Type B pancreatic cell (in vitro differentiated cells): ENCODE data around the gene ADAP1. TPM values are rescaled to one million over a fixed set of nuclear protein-coding genes. Genes with fewer than 3 reads are reported as not detected.
"Not testable (repeated sequence)": the region's sequence is repeated elsewhere in the genome, so short reads cannot be mapped to it uniquely, and the experiment has no call there.

Experiments used
- DNase-seq: peaks from one replicate; pipeline ENCODE4 v3.0.0; 2021; ENCODE audit warnings: mixed read lengths; ENCODE audit not compliant: unreplicated experiment; ENCODE audit errors: extremely low spot score
- H3K27ac Mint-ChIP-seq: 2 replicates; pipeline ENCODE4 v1.8.0; 2021; ENCODE audit warnings: mild to moderate bottlenecking, mixed read lengths
- H3K27me3 Mint-ChIP-seq: 2 replicates; pipeline ENCODE4 v1.8.0; 2021; ENCODE audit warnings: mixed read lengths
- H3K36me3 Mint-ChIP-seq: 2 replicates; pipeline ENCODE4 v1.8.0; 2021; ENCODE audit warnings: mixed read lengths
- H3K4me1 Mint-ChIP-seq: one replicate; pipeline ENCODE4 v1.8.0; 2021; ENCODE audit warnings: mixed read lengths; ENCODE audit not compliant: unreplicated experiment
- H3K4me3 Mint-ChIP-seq: 2 replicates; pipeline ENCODE4 v1.8.0; 2021; ENCODE audit warnings: mild to moderate bottlenecking, mixed read lengths
- H3K9me3 Mint-ChIP-seq: 2 replicates; pipeline ENCODE4 v1.8.0; 2021; ENCODE audit warnings: mixed read lengths
- total RNA-seq: library from RNA; stranded (reverse); gene quantifications from 2 replicates; pipeline ENCODE4 v1.2.1, GENCODE V29; 2021; ENCODE audit warnings: low replicate concordance
- TF ChIP-seq, protein P1 (sequence below): fragments of 200-600 bp; sonication (generic); conservative IDR thresholded peaks from 2 replicates; pipeline ENCODE4 v1.5.0; 2021; ENCODE audit warnings: antibody characterized with exemption, mild to moderate bottlenecking

Gene ADAP1
- total RNA-seq, 1 donor from 2014 or later: 15.7 TPM

DNA sequence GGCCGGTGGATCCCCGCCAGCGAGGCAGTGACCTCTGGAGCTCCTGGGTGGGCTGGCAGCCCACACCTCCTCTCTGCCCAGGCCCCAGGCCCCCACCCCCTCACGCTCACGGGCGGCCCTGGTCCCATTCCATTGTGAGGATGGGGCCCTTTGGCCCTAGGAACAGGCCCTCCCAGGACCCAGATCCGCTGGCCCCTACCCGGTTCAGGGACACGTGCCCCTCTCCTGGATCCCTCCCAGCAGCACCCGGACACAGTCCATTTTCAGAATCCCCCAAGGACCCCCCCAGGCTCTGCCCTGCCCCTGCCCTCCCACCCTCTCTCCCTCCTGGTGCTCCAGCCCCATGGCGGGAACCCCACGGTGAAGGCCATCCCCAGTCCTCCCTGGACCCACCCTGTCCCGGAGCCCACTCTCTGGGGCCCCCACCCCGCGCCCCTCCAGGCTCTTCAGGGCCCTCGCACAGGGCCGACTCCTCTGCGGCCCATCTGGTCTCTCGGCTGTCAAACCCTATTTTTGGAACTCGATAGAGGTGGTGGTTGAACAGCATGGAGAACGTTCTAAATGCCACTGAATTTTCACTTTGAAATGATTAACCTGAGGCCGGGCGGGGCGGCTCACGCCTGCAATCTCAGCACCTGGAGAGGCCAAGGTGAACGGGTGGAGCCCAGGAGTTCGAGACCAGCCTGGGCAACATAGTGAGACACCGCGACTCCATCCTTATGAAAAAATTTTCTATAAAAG, 8.1 kb downstream of the ADAP1 start:
- no peak overlapping the region for H3K27ac Mint-ChIP-seq
- peaks cover 8% of the 10 kb centered on the region for H3K27me3 Mint-ChIP-seq
- peaks cover 5% of the 10 kb centered on the region for H3K9me3 Mint-ChIP-seq
- H3K4me3 Mint-ChIP-seq: no peak overlapping the region
- DNase-seq: no peak
- no peaks in the 10 kb centered on the region for H3K36me3 Mint-ChIP-seq
- TF ChIP-seq, protein P1, sequence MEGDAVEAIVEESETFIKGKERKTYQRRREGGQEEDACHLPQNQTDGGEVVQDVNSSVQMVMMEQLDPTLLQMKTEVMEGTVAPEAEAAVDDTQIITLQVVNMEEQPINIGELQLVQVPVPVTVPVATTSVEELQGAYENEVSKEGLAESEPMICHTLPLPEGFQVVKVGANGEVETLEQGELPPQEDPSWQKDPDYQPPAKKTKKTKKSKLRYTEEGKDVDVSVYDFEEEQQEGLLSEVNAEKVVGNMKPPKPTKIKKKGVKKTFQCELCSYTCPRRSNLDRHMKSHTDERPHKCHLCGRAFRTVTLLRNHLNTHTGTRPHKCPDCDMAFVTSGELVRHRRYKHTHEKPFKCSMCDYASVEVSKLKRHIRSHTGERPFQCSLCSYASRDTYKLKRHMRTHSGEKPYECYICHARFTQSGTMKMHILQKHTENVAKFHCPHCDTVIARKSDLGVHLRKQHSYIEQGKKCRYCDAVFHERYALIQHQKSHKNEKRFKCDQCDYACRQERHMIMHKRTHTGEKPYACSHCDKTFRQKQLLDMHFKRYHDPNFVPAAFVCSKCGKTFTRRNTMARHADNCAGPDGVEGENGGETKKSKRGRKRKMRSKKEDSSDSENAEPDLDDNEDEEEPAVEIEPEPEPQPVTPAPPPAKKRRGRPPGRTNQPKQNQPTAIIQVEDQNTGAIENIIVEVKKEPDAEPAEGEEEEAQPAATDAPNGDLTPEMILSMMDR: no peak
- H3K4me1 Mint-ChIP-seq: no peaks in the 10 kb centered on the region

DNA sequence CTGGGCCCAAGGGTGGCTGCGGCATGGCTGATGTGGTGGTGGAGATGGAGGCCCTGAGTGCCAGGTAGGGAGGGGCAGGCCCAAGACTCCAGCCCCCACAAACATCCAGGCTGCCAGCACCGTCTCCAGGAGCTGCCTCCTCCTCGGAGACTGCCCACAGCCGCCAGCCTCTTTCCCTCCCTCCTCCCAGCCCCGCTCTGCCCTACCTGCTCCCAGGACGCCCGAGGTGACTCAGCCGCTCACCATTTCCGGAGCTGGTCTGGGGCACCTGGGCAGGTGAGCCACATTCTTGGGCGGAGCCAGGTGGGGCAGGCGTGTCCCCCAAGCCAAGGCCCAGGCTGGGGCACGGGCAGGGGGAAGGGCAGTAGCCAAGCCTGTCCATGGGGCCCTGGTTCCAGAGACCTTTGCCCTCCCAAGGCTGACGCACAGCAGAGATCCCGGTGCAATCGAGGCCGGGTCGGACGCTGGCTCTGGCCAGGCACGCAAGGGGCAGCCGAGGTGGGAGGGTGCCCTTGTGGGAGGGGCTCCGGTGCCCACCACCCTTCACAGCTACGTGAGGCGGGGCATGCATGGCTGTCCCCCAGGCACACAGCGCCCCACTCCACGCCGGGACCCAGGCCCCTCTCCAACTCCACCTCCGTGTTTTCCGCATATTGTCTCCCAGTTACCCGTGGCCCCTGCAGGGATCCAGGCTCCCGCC, 8.8 kb downstream of the ADAP1 start:
- no peak overlapping the region for H3K27ac Mint-ChIP-seq
- no peaks in the 10 kb centered on the region for H3K36me3 Mint-ChIP-seq
- peaks cover 6% of the 10 kb centered on the region for H3K9me3 Mint-ChIP-seq
- no peak overlapping the region for H3K4me3 Mint-ChIP-seq
- peaks cover 14% of the 10 kb centered on the region for H3K27me3 Mint-ChIP-seq
- TF ChIP-seq, protein P1: no peak
- no peak for DNase-seq
- no peaks in the 10 kb centered on the region for H3K4me1 Mint-ChIP-seq

DNA sequence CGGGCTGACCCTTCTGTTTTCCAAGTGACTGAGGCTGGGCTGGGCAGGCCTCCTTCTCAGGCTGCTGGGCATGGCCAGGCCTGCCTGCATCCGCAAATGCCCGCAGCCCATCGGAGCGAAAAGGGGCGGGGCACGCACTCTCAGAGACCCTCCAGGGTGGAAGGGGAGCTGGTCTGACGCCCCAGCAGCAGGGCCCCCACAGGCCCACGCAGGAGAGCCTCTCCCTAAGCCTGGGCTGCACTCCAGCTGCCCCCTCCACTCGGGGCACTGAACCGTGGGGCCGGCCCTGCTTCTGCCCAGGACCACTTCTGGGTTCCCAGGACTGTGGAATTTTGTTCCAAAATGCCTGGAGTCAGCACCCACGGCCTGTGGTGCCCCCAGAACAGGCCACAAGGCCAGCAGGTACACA, 9.3 kb downstream of the ADAP1 start:
- no peak for DNase-seq
- H3K27ac Mint-ChIP-seq: peak overlapping the region; percentile 26
- no peaks in the 10 kb centered on the region for H3K4me1 Mint-ChIP-seq
- TF ChIP-seq, protein P1: no peak
- H3K4me3 Mint-ChIP-seq: no peak overlapping the region
- peaks cover 19% of the 10 kb centered on the region for H3K27me3 Mint-ChIP-seq
- H3K36me3 Mint-ChIP-seq: no peaks in the 10 kb centered on the region
- peaks cover 6% of the 10 kb centered on the region for H3K9me3 Mint-ChIP-seq

DNA sequence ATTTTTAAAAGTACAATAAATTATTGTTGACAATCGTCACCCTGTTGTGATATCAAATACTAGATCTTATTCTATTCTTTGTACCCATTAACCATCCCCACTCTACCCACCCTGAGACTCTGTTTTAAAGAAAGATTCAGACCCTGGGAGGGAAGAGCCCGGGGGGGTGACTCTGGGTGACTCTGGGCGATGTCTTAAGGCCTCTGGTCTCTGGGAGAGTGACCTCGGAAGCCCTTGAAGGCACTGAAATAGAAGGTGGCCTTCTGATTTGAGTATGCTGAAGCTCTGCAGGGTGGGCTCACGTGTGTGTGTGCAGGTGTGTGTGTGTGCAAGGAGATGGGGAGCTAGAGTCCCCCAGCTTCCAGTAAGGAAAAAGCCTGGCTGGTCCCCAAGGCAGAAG, 9.7 kb downstream of the ADAP1 start:
- Mint-ChIP-seq H3K27ac (peak overlapping the region; percentile 26), H3K9me3 (peaks cover 6% of the 10 kb centered on the region), H3K4me1 (no peaks in the 10 kb centered on the region), H3K27me3 (peaks cover 23% of the 10 kb centered on the region), H3K4me3 (peak overlapping the region; percentile 34), H3K36me3 (no peaks in the 10 kb centered on the region)
- TF ChIP-seq, protein P1: no peak
- no peak for DNase-seq

DNA sequence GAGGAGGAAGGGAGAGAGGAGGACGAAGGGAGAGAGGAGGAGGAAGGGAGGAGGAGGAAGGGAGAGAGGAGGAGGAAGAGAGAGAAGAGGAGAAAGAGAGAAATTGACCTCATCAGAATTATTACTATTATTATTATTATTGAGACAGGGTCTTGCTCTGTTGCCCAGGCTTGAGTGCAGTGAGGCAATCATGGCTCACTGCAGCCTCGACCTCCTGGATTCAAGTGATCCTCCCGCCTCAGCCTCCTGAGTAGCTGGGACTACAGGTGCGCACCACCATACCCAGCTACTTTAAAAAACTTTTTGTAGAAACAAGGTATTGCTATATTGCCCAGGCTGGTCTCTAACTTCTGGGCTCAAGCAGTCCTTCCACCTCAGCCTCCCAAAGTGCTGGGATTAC, 10.7 kb downstream of the ADAP1 start:
- H3K4me3 Mint-ChIP-seq, H3K27ac Mint-ChIP-seq, H3K9me3 Mint-ChIP-seq, DNase-seq, H3K36me3 Mint-ChIP-seq, H3K4me1 Mint-ChIP-seq: not testable (repeated sequence)
- H3K27me3 Mint-ChIP-seq: peaks cover 23% of the 10 kb centered on the region

DNA sequence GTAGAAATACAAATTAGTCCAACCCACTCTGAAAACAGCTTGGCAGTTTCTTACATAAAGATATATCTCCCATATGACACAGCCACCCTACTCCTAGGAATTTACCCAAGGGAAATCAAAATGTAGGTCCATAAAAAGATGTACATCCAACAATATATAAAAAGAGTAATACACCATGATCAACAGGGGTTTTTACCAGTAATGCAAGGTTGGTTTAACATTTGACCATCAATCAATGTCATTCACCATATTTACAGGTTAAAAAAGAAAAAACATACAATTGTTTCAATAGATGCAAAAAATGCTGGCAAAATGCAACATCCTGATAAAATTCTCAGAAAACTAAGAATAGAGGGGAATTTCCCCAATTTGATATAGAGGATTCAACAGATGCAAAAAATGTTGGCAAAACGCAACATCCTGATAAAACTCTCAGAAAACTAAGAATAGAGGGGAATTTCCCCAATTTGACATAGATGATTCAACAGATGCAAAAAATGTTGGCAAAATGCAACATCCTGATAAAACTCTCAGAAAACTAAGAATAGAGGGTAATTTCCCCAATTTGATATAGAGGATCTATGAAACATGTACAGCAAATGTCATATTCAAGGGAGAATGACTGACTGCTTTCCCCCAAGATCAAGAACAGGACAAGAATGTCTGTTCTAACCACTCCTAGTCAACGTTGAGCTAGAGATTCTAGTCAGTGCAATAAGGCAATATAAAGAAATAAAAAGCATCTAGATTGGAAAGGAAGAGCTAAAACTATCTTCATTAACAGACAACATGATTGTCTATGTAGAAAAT, 13.7 kb downstream of the ADAP1 start:
- no peaks in the 10 kb centered on the region for H3K36me3 Mint-ChIP-seq
- H3K4me3 Mint-ChIP-seq: no peak overlapping the region
- no peaks in the 10 kb centered on the region for H3K4me1 Mint-ChIP-seq
- DNase-seq: no peak
- TF ChIP-seq, protein P1: no peak
- H3K27me3 Mint-ChIP-seq: peaks cover 23% of the 10 kb centered on the region
- no peak overlapping the region for H3K27ac Mint-ChIP-seq
- H3K9me3 Mint-ChIP-seq: peaks cover 6% of the 10 kb centered on the region
